GM21619 (cell line): Measurements from ENCODE around the gene SMURF1.
"Not testable (repeated sequence)": the region's sequence is repeated elsewhere in the genome, so short reads cannot be mapped to it uniquely, and the experiment has no call there.

Source experiments
- ATAC-seq: cut with Tn5 transposase; IDR thresholded peaks from one replicate; pipeline ENCODE4 v1.9.1; 2021; ENCODE audit not compliant: unreplicated experiment

The SMURF1 gene

DNA sequence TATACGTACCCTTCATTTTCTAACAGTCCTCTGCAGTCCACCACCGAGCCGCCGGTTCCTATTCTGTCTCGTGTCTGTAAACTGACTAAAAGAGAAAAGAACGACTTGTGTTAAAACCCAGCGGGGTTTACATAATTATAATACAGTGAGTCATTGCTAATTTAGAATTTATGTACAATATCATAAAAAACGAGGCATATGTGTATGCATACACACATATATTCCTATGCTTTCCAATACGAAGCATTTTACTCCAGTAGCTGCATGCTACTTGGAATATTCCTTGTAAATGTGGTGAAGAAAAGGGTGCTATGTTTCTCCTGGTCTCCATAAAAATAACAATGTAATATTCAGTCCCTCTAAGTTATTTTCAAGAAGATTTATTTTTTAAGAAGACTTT, 89.1 kb downstream of the SMURF1 start:
- ATAC-seq, result no peak

DNA sequence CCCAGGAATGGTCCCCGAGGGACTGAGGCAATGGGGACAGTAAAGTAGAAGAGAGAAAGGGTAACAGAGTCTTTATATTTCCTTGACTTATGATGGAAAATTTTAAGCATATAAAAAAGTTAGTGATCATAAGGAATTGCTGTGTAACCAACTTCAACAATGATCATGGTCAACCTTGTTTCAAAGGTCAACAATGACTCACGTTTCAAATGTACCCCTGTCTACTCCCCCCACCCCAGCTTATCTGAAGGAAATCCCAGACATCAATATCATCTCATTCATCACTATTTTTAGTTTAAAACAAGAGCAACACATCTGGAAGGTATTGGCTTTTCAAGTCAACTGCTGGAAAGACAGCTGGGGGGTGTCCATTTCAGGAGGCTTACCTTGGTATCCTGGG, 92.9 kb downstream of the SMURF1 start:
- ATAC-seq, result no peak

DNA sequence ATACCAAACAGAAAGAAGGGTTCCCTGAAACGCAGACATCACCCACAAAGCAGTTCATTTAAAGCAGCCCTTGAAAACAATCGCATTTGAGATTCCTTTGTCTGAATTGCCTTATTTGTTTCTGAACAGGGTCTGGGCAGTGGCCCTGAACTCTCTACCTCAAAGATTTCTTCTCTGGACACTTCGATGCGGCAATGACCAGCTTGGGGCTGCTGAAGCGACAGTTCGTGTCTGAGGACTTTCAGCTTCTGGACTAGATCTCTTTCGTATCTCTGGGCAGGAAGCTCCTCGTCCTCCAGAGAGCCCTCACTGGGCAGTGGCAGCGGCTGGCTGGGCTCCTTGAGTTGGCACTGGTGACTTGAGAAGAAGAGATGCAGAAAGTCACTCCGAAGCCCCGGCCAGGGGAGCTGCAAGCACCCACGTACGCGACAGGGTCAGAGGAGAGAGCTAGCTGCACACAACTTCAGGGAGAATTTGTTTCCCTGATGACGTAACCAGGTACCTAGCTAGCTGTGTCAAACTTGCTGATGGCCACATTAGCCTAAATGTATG, 96.3 kb downstream of the SMURF1 start:
- no peak for ATAC-seq

DNA sequence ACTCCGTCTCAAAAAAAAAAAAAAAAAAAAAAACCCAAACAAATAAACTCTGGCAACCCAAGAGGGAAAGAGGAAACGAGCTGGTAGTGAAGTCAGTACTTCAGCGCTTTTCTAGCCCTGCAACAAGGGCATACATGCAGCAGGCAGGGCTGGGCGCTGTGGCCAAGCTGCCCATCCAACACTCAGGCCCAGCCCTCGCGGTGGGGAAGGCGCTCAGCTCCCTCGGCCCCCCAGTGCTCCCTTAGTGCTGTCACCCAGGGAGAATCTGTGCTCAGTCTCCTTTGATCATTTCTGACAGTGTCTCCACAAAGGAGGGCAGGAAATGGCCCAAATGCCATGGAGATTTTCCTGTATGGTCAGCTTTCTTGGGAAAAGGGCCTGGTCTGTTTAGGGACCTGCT, 97.2 kb downstream of the SMURF1 start:
- no peak for ATAC-seq

DNA sequence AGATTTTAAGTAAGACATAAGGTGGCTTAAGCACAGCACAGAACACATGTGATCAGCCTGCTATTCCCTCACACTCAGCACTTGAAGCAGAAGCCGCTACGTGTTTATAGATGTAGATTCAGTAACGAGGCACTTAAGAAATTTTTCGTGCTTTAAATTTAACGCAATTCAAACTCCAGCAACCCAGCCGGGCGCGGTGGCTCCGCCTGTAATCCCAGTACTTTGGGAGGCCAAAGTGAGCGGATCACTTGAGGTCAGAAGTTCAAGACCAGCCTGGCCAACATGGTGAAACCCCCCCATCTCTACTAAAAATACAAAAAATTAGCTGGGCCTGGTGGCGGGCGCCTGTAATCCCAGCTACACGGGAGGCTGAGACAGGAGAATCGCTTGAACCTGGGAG, 97.6 kb downstream of the SMURF1 start:
- not testable (repeated sequence) for ATAC-seq

DNA sequence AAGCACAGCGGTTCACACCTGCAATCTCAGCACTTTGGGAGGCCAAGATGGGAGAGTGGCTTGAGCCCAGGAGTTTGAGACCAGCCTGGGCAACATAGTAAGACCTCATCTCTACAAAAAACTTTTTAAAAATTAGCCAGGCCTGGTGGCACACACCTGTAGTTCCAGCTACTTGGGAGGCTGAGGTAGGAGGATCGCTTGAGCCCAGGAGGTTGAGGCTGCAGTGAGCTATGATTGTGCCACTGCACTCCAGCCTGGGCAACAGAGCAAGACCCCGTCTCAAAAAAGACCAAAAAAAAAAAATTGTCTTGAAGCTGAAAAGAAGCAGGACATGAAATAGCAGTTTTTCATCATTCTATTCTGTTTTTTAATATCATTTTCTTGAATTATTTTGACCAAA, 99.0 kb downstream of the SMURF1 start:
- not testable (repeated sequence) for ATAC-seq

DNA sequence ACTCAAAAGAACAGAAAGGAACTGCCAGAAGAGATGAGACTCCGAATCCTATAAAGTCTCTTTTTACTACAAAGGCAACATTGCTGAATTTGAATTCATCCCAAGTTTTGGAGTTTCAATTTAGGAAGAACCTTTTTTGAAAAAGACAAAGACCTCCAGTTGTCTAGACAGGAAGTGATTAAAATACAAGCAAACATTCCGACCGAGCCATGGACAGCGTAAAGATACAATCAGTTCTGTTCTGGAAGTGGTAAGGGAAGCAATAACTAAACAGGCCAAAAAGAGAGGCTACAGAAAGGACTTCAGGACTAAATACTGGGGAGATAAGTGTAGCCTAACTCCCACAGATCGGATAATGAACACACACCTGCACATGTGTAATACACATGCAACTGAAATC, 101.0 kb downstream of the SMURF1 start:
- no peak for ATAC-seq

DNA sequence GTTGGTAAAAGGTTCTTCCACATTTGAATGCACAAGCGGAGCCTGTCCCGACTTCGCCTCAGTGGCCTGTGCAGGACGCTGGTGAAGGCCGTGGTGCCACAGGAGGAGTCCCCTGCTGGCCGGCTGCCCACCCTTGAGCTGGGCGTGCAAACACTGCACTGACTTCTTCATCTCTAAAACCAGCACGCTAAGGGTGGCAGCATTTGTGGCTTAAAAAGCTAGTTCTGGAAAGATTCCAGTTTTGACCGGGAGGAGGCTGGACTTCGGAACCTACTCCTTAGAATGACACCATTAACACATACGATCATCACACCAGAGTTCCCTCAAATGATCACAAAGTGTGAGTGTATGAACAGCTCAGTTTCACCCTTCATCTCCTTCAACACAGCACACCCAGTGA, 102.4 kb downstream of the SMURF1 start:
- ATAC-seq, result no peak

DNA sequence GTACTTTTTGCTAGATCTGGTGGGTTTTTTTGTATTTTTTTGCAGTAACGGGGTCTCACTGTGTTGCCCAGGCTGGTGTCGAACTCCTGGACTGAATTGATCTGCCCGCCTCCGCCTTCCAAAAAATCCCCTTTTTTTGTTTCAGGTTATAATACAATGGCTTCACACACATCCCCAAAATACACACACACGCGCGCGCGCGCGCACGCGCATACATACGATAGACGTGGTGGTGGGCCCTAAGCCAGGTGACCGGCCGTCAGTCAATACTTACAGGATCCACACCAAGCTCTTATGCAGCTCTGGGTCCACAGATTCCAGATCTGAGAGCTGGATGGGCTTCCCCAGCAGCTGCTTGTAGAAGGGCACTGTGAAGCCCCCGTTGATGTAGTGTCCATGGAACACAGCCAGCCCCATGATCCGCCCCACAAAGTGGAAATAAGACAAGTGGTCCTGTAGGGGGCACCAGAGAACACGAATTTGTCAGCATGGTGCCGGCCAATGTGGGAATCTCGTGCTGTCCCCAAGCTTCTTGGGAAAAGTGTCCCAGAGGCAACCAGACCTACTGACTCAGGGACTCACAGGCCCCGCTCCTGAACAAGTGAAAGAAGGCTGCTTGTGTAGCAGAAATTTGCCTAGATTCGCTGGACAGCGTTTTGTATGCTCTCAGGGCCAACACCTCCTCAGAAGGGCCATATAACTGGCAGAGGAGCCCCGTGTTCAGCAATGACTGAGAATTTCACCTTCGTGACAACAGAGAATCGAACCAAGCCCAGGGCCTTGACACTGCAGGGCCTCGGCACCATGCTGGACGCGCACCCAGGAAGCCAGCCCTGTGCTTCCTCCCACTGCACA, 103.6 kb downstream of the SMURF1 start:
- ATAC-seq, result no peak

DNA sequence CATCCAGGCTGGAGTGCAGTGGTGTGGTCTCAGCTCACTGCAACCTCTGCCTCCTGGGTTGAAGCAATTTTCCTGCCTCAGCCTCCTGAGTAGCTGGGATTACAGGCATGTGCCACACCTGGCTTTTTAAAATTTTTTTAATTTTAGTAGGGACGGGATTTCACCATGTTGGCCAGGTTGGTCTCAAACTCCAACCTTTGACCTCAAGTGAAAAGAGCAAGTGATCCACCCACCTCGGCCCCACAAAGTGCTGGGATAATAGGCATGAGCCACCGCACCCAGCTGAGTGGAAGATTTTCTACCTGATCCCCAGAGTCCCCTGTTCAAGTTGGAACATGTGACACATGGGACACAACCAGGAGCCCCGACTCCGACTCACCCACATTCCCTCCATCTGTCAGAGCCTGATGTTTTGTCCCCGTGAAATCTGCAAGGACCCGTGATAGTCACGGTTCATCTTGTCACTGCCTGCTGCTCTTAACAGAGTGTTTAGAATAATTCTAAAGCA, 104.5 kb downstream of the SMURF1 start:
- ATAC-seq, result no peak

DNA sequence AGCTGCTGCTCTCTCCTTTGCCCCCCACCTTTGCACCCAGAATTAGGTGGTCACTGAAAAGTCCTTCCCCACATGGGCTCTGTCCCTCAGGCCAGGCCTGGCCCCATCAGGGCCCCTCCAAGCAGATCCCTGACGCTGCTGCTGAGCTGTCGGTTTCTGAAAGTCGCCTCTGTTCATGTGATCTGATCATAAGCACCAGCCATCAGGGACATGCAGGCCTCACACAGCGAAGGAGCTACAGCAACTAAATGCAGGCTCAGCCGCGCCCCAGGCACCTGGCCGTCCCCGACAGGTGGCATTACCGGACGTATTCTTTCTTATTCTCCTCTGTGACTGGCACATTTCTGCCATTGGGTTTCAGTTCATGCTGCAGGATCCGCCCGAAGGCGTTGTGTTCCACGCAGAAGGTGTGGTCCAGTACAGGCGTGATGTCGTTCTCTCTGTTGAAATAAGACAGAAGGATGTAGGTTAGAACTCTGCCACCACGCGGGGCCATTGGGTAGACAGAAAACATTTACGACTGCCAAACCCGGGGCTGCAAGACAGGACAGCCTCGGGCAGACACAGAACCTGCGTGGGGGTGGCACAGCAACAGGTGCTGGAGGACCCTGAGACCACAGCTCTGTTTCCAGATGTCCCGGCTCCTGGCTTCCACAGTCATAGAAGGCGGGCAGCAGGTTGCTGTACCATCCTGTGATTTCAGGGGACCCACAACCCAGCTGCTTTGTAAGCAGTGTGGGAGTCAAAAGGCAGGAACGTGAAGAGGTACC, 105.6 kb downstream of the SMURF1 start:
- ATAC-seq, result no peak

DNA sequence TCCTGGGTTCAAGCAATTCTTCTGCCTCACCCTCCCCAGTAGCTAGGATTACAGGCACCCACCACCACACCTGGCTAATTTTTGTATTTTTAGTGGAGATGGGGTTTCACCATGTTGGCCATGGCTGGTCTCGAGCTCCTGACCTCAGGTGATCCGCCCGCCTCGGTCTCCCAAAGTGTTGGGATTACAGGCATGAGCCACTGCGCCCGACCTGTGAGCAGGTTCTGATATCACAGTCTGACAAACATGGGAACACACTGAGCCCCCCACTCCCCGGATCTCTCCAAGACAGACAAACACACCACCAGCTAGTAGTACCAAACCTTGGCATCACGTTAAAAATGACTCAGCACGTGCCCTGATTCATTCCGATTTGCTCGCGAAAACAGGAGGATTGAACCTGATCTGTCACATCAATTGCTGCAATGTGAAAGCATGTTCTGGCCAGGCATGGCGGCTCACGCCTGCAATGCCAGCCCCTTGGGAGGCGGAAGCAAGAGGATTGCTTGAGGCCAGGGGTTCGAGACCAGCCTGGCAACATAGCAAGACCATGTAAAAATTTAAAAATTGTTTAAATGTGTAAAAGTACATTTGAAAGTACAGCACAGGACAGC, 106.5 kb downstream of the SMURF1 start:
- ATAC-seq, result no peak

DNA sequence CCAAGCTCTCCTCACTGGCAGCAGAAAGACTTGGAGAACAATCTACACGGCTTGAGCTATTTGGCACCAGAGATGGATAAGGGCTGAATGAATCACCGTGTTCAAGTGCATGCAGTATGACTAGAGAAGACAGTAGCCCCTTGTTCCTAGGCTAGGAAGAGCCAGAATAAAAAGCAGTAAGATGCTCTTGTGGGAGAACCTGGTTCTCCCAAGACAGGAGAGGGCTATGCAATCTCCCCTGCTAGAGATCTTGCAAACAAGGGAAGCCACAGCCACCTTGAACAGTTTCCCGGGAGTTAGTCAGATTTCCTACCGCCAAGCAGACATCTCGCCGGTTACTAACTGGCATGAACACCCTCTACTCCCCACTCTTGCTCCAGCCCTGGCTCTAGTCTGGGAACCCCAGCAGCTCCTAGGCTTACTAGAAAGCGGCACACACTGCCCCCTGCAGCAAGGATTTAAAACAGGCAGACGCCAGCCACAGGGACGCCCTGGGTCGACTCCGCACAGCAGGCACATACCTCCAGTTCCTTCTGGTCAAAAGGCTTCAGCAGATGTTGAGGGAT, 107.3 kb downstream of the SMURF1 start:
- ATAC-seq, result no peak

DNA sequence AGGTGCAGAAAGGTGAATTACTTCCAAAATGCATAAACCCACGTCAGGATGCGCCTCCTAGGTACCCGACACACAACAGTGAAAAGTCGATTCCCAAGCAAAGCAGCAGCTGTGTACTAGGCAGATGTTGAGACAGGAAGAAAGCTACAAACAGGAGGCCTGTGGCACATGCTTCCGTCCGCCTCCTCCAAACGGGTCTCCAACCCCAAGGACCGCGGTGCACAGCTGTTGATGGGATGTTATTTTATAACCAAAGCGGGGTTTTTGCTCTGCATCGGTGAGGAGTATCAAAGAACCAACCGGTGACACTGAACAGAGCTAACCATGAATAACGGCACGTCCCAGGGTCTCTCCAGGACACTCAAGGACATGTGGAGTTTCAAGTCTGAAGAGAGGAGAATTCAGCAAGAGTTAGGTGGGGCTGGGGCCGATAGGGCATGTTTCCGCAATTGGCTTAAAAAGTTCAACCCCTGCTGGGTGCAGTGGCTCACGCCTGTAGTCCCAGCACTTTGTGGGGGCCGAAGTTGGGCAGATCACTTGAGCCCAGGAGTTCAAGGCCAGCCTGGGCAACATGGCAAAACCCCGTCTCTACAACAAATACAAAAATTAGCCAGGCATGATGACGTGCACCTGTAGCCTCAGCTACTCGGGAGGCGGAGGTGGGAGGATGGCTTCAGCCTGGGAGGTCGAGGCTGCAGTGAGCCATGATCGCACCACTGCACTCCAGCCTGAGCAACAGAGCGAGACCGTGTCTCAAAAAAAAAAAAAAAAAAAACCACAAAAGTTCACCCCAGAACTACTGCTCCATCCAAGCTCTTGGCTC, 108.0 kb downstream of the SMURF1 start:
- ATAC-seq, result no peak

DNA sequence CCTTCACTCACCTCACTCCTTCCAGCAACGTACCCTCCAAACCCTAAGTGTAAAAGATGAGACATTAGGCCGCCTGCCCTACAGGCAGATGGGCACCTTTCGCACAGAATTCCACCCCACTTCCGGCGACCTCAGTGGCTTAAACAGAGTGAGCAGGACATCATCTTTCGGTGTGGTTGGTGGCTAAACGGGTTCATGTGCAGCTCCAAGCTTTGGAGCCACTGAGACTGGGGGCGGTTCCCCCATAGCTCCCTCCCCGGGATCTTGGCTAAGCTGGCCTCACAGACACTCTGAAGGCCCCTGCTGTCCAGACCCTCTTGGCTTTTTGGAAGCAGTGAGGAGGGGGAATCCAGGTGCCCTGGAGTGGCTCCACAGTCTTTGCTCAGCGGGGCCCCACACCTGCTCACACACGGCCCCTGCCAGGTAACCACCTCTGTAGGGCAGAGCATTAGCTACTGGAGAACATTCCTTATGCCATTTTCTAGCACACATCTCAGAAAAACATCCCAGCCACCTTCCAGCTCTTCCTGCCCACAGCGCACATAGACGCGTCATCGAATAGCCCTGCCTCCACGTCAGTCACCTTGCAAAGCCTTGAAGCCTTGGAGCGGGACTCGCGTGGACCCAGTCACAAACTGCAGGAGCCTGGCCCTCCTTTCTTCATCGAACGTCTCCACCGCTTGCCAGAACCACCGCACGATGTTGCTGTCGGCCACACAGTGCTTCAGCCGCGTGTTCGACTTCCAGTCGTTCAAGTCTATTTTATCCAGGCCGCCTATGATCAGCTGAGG, 108.8 kb downstream of the SMURF1 start:
- no peak for ATAC-seq

DNA sequence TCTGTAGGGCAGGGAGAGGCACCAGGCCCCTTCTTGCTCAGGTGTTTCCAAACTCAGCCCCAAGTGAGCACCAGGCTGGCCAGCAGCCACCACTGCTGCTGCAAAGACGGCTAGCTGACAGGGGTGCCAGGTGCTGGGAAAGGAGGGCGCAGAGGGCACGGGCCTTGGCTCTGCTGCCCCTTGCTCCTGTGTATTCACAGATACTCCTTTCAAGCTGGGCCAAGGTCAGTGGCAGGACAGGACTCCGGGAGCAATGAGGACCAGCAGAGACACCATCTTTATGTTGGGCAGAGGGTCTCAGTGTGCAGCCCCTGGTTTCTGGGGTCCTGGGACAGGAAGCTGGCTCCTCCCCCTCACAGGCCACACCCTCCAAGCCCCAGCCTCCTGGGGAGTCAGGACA, 110.1 kb downstream of the SMURF1 start:
- ATAC-seq, result no peak

DNA sequence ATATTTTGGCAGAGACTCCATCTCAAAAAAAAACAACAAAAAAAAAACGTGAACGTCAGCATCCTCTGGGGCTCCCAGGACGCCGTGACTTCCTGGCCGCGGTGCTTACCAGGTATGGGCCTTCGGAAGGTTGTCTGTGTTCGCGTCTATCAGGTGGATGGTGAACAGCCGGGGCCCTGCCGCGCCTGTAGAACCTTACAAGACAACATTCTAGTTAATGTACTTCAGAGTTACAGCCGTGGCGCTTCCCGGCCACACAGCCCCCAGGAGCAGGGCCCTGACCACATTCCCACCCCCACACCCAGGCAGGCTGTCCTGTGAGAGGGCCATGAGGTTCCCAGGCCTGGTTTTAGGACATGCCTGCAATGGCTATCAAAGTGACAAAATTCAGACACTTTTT, 111.0 kb downstream of the SMURF1 start:
- no peak for ATAC-seq

DNA sequence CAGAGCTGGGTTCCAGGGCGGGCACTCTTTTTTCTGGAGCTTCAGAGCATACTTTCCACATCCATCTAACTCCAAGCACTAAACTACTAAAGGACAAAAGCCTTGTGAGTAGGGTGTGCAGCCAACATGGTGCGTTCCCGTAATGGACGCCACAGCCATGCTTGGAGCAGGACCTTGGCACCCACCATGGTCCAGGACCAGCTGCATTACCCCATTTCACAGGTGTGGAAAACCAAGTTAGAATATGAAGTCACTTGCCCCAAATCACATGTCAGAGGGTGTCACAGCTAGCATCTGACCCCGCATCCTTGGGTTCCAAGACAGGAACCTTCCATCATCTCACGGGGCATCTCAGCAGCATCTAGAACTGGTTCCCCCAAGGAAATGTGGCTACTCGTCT, 112.4 kb downstream of the SMURF1 start:
- ATAC-seq, result no peak

DNA sequence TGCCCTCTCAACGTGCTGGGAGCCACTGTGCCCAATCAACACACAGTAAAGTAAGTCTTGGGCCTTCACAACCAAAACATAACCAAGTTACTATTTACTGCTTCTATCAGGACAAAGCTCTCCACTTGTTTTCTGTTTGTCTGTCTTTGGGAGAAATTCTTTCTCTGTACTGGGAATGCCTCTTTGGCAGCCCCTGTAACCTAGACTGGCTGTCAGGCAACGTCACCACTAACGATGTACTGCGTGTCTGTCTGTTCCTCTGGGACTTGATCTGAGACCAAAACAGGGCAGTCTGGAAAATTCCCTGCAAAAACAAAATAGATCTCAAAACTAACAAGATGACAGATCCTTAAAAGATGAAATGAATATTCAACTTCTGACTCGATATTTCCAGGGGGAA, 113.0 kb downstream of the SMURF1 start:
- no peak for ATAC-seq
